ENCODE measurements around the gene HDAC9.

DNA sequence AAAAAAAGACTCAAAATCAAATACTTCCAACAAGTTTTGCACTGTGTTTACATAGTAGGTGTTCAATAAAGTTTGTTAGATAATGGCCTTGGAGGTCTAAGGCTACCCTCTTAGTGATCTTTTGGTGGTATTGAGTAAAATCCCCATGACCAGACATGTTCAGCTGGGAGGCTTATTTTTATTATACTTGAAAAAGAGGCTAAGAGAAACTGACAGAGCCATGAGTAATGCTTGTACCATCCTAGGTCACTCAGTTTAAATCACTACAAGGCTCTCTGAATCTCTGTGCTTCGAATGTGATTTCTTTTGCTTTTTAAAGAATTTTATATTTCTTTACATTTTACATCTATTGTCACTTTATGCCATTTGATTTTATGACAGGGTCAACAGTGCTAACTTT lies 531.3 kb downstream of the HDAC9 start:
- TF ChIP-seq POLR2A (IDR thresholded peaks at IDR 0.05): no peak
- TF ChIP-seq EP300 (IDR thresholded peaks at IDR 0.05): no peak
